Keratinocyte (primary cell): ENCODE data around the gene EIF2S3B. TPM values are rescaled to one million over a fixed set of nuclear protein-coding genes. Genes with fewer than 3 reads are reported as not detected.

Experiments
- DNase-seq: peaks from one replicate; pipeline ENCODE4 v3.0.0-alpha.2; 2011; ENCODE audit warnings: low read depth, missing footprints, low spot score
- FAIRE-seq: peaks from 2 replicates; lab custom pipeline; 2011; peaks lifted over from hg19 to GRCh38; lab: Jason Lieb, UNC
- H2AFZ ChIP-seq: 2 replicates; pipeline ENCODE4 v1.6.0; 2012; ENCODE audit warnings: low read length, control low read depth, inconsistent platforms; ENCODE audit not compliant: control insufficient read depth
- H3K27ac ChIP-seq: 2 replicates; pipeline ENCODE4 v1.5.1; 2011; ENCODE audit warnings: low read length; ENCODE audit not compliant: control insufficient read depth, insufficient read depth
- H3K27me3 ChIP-seq: 3 replicates; pipeline ENCODE4 v1.6.0; 2011; ENCODE audit warnings: low read length; ENCODE audit not compliant: control insufficient read depth, insufficient read depth; ENCODE audit errors: extremely low read depth
- H3K36me3 ChIP-seq, 2 experiments: 2 replicates in 1 of 2; 3 replicates in 1 of 2; pipeline ENCODE4 v1.5.1; 2011; ENCODE audit warnings: low read length in 2 of 2, mild to moderate bottlenecking in 1 of 2; ENCODE audit not compliant: control insufficient read depth in 2 of 2, insufficient read depth in 2 of 2; ENCODE audit errors: extremely low read depth in 1 of 2
- H3K4me1 ChIP-seq: 3 replicates; pipeline ENCODE4 v1.5.1; 2011; ENCODE audit warnings: low read length; ENCODE audit not compliant: control insufficient read depth, insufficient read depth; ENCODE audit errors: extremely low read depth
- H3K4me2 ChIP-seq: 3 replicates; pipeline ENCODE4 v1.6.0; 2011; ENCODE audit warnings: low read depth, low read length; ENCODE audit not compliant: control insufficient read depth, insufficient read depth; ENCODE audit errors: extremely low read depth
- H3K4me3 ChIP-seq, 3 experiments: fragments of 200-600 bp in 1 of 3; sonication (generic) in 1 of 3; 2 replicates in 2 of 3; 3 replicates in 1 of 3; pipeline ENCODE4 v1.5.1; 2011 to 2016; ENCODE audit warnings: low read length in 3 of 3, mild to moderate bottlenecking in 3 of 3, control low read depth in 2 of 3, inconsistent platforms in 1 of 3, low read depth in 1 of 3, mixed read lengths in 1 of 3, mixed run types in 1 of 3, moderate library complexity in 1 of 3; ENCODE audit not compliant: control insufficient read depth in 2 of 3, insufficient read depth in 2 of 3; ENCODE audit errors: extremely low read depth in 1 of 3
- H3K79me2 ChIP-seq: 2 replicates; pipeline ENCODE4 v1.6.0; 2012; ENCODE audit warnings: low read length; ENCODE audit not compliant: control insufficient read depth, insufficient read depth
- H3K9ac ChIP-seq: 3 replicates; pipeline ENCODE4 v1.6.0; 2011; ENCODE audit warnings: low read length; ENCODE audit not compliant: control insufficient read depth, insufficient read depth; ENCODE audit errors: extremely low read depth
- H3K9me1 ChIP-seq: 3 replicates; pipeline ENCODE4 v1.6.0; 2011; ENCODE audit warnings: low read length; ENCODE audit not compliant: control insufficient read depth, insufficient read depth; ENCODE audit errors: extremely low read depth
- H3K9me3 ChIP-seq: 2 replicates; pipeline ENCODE4 v1.5.1; 2012; ENCODE audit warnings: low read depth, low read length; ENCODE audit not compliant: control insufficient read depth
- H4K20me1 ChIP-seq: 3 replicates; pipeline ENCODE4 v1.6.0; 2011; ENCODE audit warnings: low read length; ENCODE audit not compliant: control insufficient read depth, insufficient read depth; ENCODE audit errors: extremely low read depth
- CTCF ChIP-seq, 3 experiments: IDR thresholded peaks in 1 of 3; conservative IDR thresholded peaks in 1 of 3; optimal IDR thresholded peaks in 1 of 3; 2 replicates in 2 of 3; 3 replicates in 1 of 3; pipeline versions ENCODE3 to v1.5.1; 2011; ENCODE audit warnings: low read length in 3 of 3, mild to moderate bottlenecking in 3 of 3, moderate library complexity in 2 of 3, control low read depth in 1 of 3, inconsistent platforms in 1 of 3; ENCODE audit not compliant: insufficient read depth in 2 of 3; ENCODE audit errors: extremely low read depth in 1 of 3
- EZH2 ChIP-seq: IDR thresholded peaks from one replicate; pipeline ENCODE4 v1.6.1; 2012; ENCODE audit warnings: inconsistent platforms, mild to moderate bottlenecking, low read length, moderate library complexity
- dilution Hi-C: fragments of 300-500 bp; cut with MboI; formaldehyde crosslinking; loops from one replicate; pipeline ENCODE4 v1.7.0; 2020; ENCODE audit warnings: low sequenced_read_pairs; ENCODE audit not compliant: extremely low pct_ligation_motif_present
- polyA plus RNA-seq, 5 experiments: library from polyadenylated mRNA; depleted of rRNA in 3 of 5; stranded (reverse) in 3 of 5; stranded (forward) in 1 of 5; unstranded in 1 of 5; fragments of >200 nt; gene quantifications; 1 replicate in 1 of 5; 2 replicates in 3 of 5; 3 replicates in 1 of 5; pipeline versions ENCODE4 v1.2.1 to v1.2.3, GENCODE V29; 2011 to 2012; ENCODE audit warnings: missing spikeins in 2 of 5, low read depth in 1 of 5, low replicate concordance in 1 of 5

EIF2S3B gene
- polyA plus RNA-seq, 1 donor (not counting 4 experiments of a cell fraction or from before 2014, with no cell fraction given) = 0.66 TPM

- TF ChIP-seq EZH2 (no peak), CTCF (optimal IDR thresholded peaks at IDR 0.05 in 1 of 3, IDR thresholded peaks at IDR 0.05 in 1 of 3, conservative IDR thresholded peaks at IDR 0.05 in 1 of 3; ENCODE audit: extremely low read depth in 1 of 3, insufficient read depth in 2 of 3, low read length in 3 of 3) (no peak)
- Histone ChIP-seq H3K27ac (no peak overlapping the region), H3K79me2 (no peaks in the 10 kb centered on the region), H3K4me3 (no peak overlapping the region), H3K36me3 (no peaks in the 10 kb centered on the region), H3K9ac (no peak overlapping the region), H3K4me2 (no peak overlapping the region), H4K20me1 (no peaks in the 10 kb centered on the region), H3K27me3 (no peaks in the 10 kb centered on the region), H2AFZ (no peak overlapping the region), H3K9me1 (no peaks in the 10 kb centered on the region), H3K4me1 (no peaks in the 10 kb centered on the region), H3K9me3 (no peaks in the 10 kb centered on the region)
- dilution Hi-C loops = no loop called here
- DNase-seq (no peak), FAIRE-seq (peak; percentile 17)
These were observed 37.8 kb downstream of the EIF2S3B start for GRCh38 chr12:10543499-10543898.

GRCh38 chr12:10551375-10551774, 45.7 kb downstream of the EIF2S3B start:
- H3K36me3 ChIP-seq = no peaks in the 10 kb centered on the region
- no peaks in the 10 kb centered on the region for H3K27me3 ChIP-seq
- FAIRE-seq = no peak
- no peaks in the 10 kb centered on the region for H3K79me2 ChIP-seq
- TF ChIP-seq CTCF (optimal IDR thresholded peaks at IDR 0.05 in 1 of 3, IDR thresholded peaks at IDR 0.05 in 1 of 3, conservative IDR thresholded peaks at IDR 0.05 in 1 of 3; ENCODE audit: extremely low read depth in 1 of 3, insufficient read depth in 2 of 3, low read length in 3 of 3) = no peak
- TF ChIP-seq EZH2 = no peak
- no peaks in the 10 kb centered on the region for H4K20me1 ChIP-seq
- no peak overlapping the region for H3K27ac ChIP-seq
- no peak overlapping the region for H2AFZ ChIP-seq
- dilution Hi-C loops = no loop called here
- no peaks in the 10 kb centered on the region for H3K4me1 ChIP-seq
- no peaks in the 10 kb centered on the region for H3K9me1 ChIP-seq
- H3K9ac ChIP-seq = no peak overlapping the region
- no peaks in the 10 kb centered on the region for H3K9me3 ChIP-seq
- no peak for DNase-seq
- H3K4me2 ChIP-seq = no peak overlapping the region
- H3K4me3 ChIP-seq = no peak overlapping the region
